Activated naive CD4-positive, alpha-beta T cell treated with anti-CD3 and anti-CD28 coated beads, Interleukin-2, amount 10 ng/mL, durations not matched to agents 7 days and 5 days (primary cell): ENCODE data around the gene MGAT4C.
"Not testable (repeated sequence)": the region's sequence is repeated elsewhere in the genome, so short reads cannot be mapped to it uniquely, and the experiment has no call there.

ENCODE experiments used
- CTCF ChIA-PET: fragments of 350-600 bp; sonication (Branson Sonifier 250); formaldehyde crosslinking; loops from one replicate; lab custom pipeline; 2021; ENCODE audit warnings: antibody characterized with exemption; lab: Charles Lee
- DNase-seq: peaks from one replicate; pipeline ENCODE4 v3.0.0-alpha.2; 2020
- H3K27ac Mint-ChIP-seq: one replicate; pipeline ENCODE4 v1.8.0; 2021; ENCODE audit warnings: mild to moderate bottlenecking, moderate library complexity, mixed read lengths
- H3K27me3 Mint-ChIP-seq: one replicate; pipeline ENCODE4 v1.8.0; 2021; ENCODE audit warnings: mild to moderate bottlenecking, mixed read lengths
- H3K36me3 Mint-ChIP-seq: one replicate; pipeline ENCODE4 v1.8.0; 2021; ENCODE audit warnings: mixed read lengths
- H3K4me1 Mint-ChIP-seq: one replicate; pipeline ENCODE4 v1.8.0; 2021; ENCODE audit warnings: mixed read lengths
- H3K4me3 Mint-ChIP-seq: one replicate; pipeline ENCODE4 v1.8.0; 2021; ENCODE audit warnings: mild to moderate bottlenecking, moderate library complexity, mixed read lengths
- H3K9me3 Mint-ChIP-seq: one replicate; pipeline ENCODE4 v1.8.0; 2021; ENCODE audit warnings: mixed read lengths

MGAT4C gene

DNA sequence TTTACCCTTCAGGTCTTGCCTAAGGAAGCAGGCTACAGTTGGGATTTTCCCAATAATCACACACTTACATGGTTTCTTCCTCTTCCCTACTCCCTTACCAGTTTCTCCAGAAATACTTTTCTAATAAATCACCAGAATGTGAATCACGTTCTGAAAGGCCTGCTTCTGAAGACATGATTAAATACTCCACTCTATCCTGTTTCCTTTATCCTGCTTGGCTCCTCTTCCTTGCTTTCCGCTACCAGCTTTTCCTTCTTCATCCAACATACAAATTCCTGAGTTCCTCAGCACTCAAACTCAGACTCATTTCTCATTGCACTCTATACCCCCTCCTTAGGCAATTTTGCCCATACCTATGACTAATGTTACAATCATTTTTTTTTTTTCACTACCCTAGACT, 118.3 kb downstream of the MGAT4C start:
- Mint-ChIP-seq H3K36me3 (no peaks in the 10 kb centered on the region), H3K9me3 (no peaks in the 10 kb centered on the region), H3K27ac (no peak overlapping the region), H3K4me3 (no peak overlapping the region), H3K27me3 (no peaks in the 10 kb centered on the region), H3K4me1 (no peaks in the 10 kb centered on the region)
- CTCF ChIA-PET: no interaction called here
- no peak for DNase-seq

DNA sequence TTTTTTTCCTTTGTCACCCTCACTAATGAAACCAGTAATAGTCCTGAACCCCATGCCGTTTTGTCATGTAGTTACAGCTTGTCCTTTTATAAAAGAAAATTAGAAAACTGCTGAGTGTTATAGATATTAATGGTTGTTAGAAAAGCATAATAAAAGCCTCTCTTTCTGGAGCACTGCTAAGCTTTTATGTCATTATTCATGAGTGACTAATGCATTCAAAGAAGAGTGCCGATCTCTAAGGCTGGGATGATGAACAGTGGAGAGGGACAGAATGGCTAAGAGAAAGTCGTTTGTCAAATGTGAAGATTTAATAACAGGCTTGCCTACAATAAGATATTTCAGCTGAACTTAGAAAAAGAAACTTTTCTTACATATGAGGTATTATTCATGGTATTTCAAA, 121.6 kb downstream of the MGAT4C start:
- H3K4me1 Mint-ChIP-seq: no peaks in the 10 kb centered on the region
- no peak overlapping the region for H3K27ac Mint-ChIP-seq
- no peak for DNase-seq
- H3K36me3 Mint-ChIP-seq: no peaks in the 10 kb centered on the region
- CTCF ChIA-PET: no interaction called here
- H3K4me3 Mint-ChIP-seq: no peak overlapping the region
- H3K27me3 Mint-ChIP-seq: no peaks in the 10 kb centered on the region
- no peaks in the 10 kb centered on the region for H3K9me3 Mint-ChIP-seq

- DNase-seq, CTCF ChIA-PET, H3K4me1 Mint-ChIP-seq, H3K9me3 Mint-ChIP-seq, H3K27ac Mint-ChIP-seq, H3K27me3 Mint-ChIP-seq, H3K36me3 Mint-ChIP-seq, H3K4me3 Mint-ChIP-seq: not testable (repeated sequence)
Observed at GRCh38 chr12:86126900-86127299, 129.3 kb downstream of the MGAT4C start.

GRCh38 chr12:86122846-86123468, 133.2 kb downstream of the MGAT4C start:
- no peaks in the 10 kb centered on the region for H3K9me3 Mint-ChIP-seq
- no peaks in the 10 kb centered on the region for H3K36me3 Mint-ChIP-seq
- no peak for DNase-seq
- no peak overlapping the region for H3K4me3 Mint-ChIP-seq
- CTCF ChIA-PET: no interaction called here
- no peaks in the 10 kb centered on the region for H3K4me1 Mint-ChIP-seq
- no peak overlapping the region for H3K27ac Mint-ChIP-seq
- H3K27me3 Mint-ChIP-seq: no peaks in the 10 kb centered on the region

- no peak overlapping the region for H3K27ac Mint-ChIP-seq
- H3K27me3 Mint-ChIP-seq: no peaks in the 10 kb centered on the region
- CTCF ChIA-PET: no interaction called here
- DNase-seq: no peak
- no peaks in the 10 kb centered on the region for H3K4me1 Mint-ChIP-seq
- H3K9me3 Mint-ChIP-seq: peaks cover 2% of the 10 kb centered on the region
- no peaks in the 10 kb centered on the region for H3K36me3 Mint-ChIP-seq
- H3K4me3 Mint-ChIP-seq: no peak overlapping the region
Observed at GRCh38 chr12:86118161-86118560, 138.0 kb downstream of the MGAT4C start.

DNA sequence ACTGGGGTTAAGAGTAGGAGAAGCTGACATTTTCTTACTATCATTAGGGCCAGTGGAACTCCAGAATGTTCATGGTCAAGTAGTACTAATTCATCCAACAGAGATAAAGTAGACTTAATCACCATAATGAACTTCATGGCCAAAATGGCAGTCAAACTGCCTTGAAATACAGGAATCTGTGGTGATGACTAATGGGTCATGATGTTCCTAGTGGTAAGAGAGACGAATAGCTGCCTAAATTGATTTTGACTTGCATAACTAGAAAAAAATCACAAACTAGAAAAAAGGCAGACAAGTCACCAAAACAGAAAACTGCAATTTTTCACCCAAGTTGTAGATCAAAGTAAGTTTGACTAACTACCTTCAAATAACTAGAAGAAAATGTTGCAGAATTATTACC, 138.5 kb downstream of the MGAT4C start:
- Mint-ChIP-seq H3K36me3 (no peaks in the 10 kb centered on the region), H3K4me1 (no peaks in the 10 kb centered on the region), H3K4me3 (no peak overlapping the region), H3K9me3 (peaks cover 2% of the 10 kb centered on the region), H3K27me3 (no peaks in the 10 kb centered on the region), H3K27ac (no peak overlapping the region)
- CTCF ChIA-PET: no interaction called here
- no peak for DNase-seq

DNA sequence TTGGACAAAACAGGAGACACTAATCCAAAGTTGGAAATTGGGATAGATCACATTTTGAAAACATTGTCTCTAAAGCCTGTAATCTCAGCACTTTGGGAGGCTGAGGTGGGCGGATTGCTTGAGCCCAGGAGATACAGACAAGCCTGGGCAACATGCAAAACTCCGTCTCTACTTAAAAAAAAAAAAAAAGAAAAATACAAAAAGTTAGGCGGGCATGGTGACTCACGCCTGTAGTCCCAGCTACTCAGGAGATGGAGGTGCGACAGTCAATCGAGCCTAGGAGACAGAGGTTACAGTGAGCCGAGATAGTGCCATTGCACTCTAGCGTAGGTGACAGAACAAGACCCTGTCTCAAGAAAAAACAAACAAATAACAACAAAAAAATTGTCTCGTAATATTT, 152.1 kb downstream of the MGAT4C start:
- H3K36me3 Mint-ChIP-seq: no peaks in the 10 kb centered on the region
- H3K9me3 Mint-ChIP-seq: peaks cover 2% of the 10 kb centered on the region
- CTCF ChIA-PET: no interaction called here
- H3K4me3 Mint-ChIP-seq: no peak overlapping the region
- H3K27ac Mint-ChIP-seq: no peak overlapping the region
- H3K27me3 Mint-ChIP-seq: no peaks in the 10 kb centered on the region
- H3K4me1 Mint-ChIP-seq: no peaks in the 10 kb centered on the region
- no peak for DNase-seq

GRCh38 chr12:86097161-86097560, 159.0 kb downstream of the MGAT4C start:
- CTCF ChIA-PET: no interaction called here
- H3K9me3 Mint-ChIP-seq: no peaks in the 10 kb centered on the region
- H3K4me1 Mint-ChIP-seq: no peaks in the 10 kb centered on the region
- no peak for DNase-seq
- H3K27ac Mint-ChIP-seq: no peak overlapping the region
- H3K36me3 Mint-ChIP-seq: no peaks in the 10 kb centered on the region
- H3K4me3 Mint-ChIP-seq: no peak overlapping the region
- H3K27me3 Mint-ChIP-seq: no peaks in the 10 kb centered on the region

GRCh38 chr12:86091681-86092080, 164.5 kb downstream of the MGAT4C start:
- H3K36me3 Mint-ChIP-seq: no peaks in the 10 kb centered on the region
- H3K27me3 Mint-ChIP-seq: no peaks in the 10 kb centered on the region
- CTCF ChIA-PET: no interaction called here
- no peaks in the 10 kb centered on the region for H3K9me3 Mint-ChIP-seq
- DNase-seq: no peak
- no peaks in the 10 kb centered on the region for H3K4me1 Mint-ChIP-seq
- no peak overlapping the region for H3K4me3 Mint-ChIP-seq
- no peak overlapping the region for H3K27ac Mint-ChIP-seq

DNA sequence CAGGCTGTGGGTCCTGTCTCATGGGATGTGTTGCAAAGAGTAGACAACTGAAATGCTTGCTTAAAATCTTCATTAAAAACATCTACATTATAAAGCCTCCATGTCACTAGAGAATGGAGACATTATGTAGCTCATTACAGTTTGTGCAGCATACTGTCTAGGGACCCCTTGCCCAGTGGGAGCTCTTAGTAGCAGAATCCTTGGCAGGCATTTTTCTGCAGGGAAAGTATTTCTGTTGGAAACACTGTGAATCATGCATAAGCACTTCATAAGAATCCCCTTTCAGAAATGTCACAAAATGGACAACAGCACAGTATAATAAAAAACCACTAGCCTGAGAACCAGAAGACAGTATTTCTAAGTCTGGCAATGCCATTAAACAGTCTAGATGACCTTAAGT, 174.3 kb downstream of the MGAT4C start:
- Mint-ChIP-seq H3K36me3 (no peaks in the 10 kb centered on the region), H3K9me3 (peaks cover 6% of the 10 kb centered on the region), H3K4me3 (no peak overlapping the region), H3K27ac (no peak overlapping the region), H3K27me3 (no peaks in the 10 kb centered on the region), H3K4me1 (no peaks in the 10 kb centered on the region)
- no peak for DNase-seq
- CTCF ChIA-PET: no interaction called here

- CTCF ChIA-PET, H3K4me3 Mint-ChIP-seq, H3K36me3 Mint-ChIP-seq, DNase-seq, H3K4me1 Mint-ChIP-seq, H3K27ac Mint-ChIP-seq, H3K27me3 Mint-ChIP-seq: not testable (repeated sequence)
- peaks cover 10% of the 10 kb centered on the region for H3K9me3 Mint-ChIP-seq
Observed at GRCh38 chr12:86059052-86059451, 197.1 kb downstream of the MGAT4C start.

DNA sequence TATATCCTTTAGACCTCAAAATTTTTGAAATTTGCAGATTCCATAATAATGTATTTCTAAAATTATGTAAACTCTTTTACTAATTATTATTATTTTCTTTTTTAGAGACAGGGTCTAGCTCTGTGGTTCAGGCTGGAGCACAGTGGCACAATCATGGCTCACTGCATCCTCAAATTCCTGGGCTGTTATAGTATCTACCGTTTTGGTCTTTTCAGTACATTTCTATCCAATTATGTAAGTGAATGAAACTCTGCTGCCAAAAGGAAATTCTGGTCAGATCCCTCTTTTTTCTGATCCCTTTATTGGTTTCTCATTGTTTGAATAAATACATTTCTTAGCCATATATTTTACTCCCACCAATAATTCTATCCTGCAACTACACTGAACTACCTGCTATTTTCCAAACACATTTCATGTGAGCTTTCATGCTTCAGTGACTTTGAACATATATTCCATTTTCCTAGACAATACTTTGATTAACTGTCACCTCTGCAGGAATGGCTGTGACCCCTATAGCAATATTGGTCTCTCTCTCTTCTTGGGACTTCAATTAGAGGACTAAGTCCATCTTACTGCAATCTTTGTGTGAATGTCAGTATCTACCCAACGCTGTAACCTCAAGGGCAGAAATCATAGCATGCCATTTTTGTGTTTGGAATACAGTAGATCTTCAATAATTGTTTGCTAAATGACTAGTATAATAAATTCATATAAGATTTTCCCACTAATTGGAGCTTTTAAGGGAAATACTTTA, 198.9 kb downstream of the MGAT4C start:
- H3K4me3 Mint-ChIP-seq: no peak overlapping the region
- no peak overlapping the region for H3K27ac Mint-ChIP-seq
- H3K27me3 Mint-ChIP-seq: no peaks in the 10 kb centered on the region
- CTCF ChIA-PET: no interaction called here
- no peak for DNase-seq
- H3K36me3 Mint-ChIP-seq: no peaks in the 10 kb centered on the region
- H3K4me1 Mint-ChIP-seq: no peaks in the 10 kb centered on the region
- peaks cover 3% of the 10 kb centered on the region for H3K9me3 Mint-ChIP-seq

DNA sequence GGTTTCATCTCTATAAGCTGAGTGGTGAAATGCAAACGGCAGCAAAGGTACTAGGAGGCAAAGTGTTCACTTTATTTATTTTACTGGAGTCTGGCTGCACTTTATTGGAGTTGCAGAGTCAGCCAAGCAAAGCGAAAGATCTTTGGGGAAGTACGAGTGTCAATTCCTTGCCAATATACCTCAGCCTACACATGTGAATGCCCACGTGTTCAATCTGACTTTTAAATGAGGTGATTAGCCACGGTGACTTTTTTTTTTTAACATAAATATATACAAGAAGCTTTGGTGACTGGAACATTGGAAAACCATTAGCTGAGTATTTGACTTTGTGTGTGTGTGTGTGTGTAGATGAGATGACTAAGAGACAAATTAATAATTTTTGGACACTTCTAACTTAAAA, 203.3 kb downstream of the MGAT4C start:
- no peaks in the 10 kb centered on the region for H3K36me3 Mint-ChIP-seq
- H3K9me3 Mint-ChIP-seq: peaks cover 3% of the 10 kb centered on the region
- no peak overlapping the region for H3K27ac Mint-ChIP-seq
- CTCF ChIA-PET: no interaction called here
- no peaks in the 10 kb centered on the region for H3K4me1 Mint-ChIP-seq
- no peak overlapping the region for H3K4me3 Mint-ChIP-seq
- no peaks in the 10 kb centered on the region for H3K27me3 Mint-ChIP-seq
- DNase-seq: no peak

DNA sequence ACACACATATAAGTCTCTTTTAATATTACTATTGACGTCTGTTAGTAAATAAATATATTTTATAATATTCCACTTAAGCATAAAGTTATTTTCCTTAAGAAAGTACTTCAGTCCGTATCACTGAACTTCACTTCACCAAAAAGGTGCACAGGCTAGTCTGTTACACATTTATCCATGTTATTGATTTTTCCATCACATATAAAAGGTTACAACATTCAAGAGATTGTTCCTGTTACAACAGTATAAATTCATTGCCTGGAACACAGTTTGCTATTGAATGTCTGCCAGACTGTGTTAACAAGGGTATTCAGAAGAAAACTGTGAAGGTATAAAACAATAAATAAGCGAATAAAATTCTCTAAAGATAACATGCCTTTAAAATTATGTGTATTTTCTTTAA, 206.2 kb downstream of the MGAT4C start:
- no peak for DNase-seq
- H3K4me3 Mint-ChIP-seq: no peak overlapping the region
- CTCF ChIA-PET: no interaction called here
- H3K4me1 Mint-ChIP-seq: no peaks in the 10 kb centered on the region
- H3K27me3 Mint-ChIP-seq: no peaks in the 10 kb centered on the region
- H3K27ac Mint-ChIP-seq: no peak overlapping the region
- H3K36me3 Mint-ChIP-seq: no peaks in the 10 kb centered on the region
- peaks cover 2% of the 10 kb centered on the region for H3K9me3 Mint-ChIP-seq

DNA sequence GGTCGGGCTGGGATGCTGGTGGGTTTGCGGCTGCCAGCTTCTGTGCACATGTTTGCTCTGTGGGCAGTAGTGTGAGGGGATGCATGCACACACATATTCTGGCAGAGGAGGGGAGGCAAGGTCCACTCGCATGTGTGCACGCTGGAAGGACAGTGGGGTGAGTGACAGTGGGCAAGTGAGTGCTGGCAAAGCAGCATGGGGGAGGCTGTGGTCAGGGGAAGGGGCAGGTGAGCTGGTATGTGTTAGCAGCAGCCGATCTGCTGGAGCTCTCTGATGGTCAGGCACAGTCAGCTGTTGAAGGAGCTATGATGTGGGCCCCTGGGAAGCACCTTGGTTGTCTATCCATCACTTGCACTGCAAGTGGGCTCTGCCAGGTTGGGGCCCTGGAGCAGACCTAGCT, 211.8 kb downstream of the MGAT4C start:
- Mint-ChIP-seq H3K9me3 (peaks cover 21% of the 10 kb centered on the region), H3K27ac (no peak overlapping the region), H3K27me3 (no peaks in the 10 kb centered on the region), H3K36me3 (no peaks in the 10 kb centered on the region), H3K4me1 (no peaks in the 10 kb centered on the region), H3K4me3 (no peak overlapping the region)
- no peak for DNase-seq
- CTCF ChIA-PET: no interaction called here
